HL-60 (cell line): ENCODE data around the gene SRCIN1.
"Not testable (repeated sequence)": the region's sequence is repeated elsewhere in the genome, so short reads cannot be mapped to it uniquely, and the experiment has no call there.

Source experiments
- DNase-seq, 2 experiments: peaks; one replicate each; pipeline ENCODE4 v3.0.0-alpha.2; 2010 to 2020; ENCODE audit warnings: low read depth in 1 of 2, low spot score in 1 of 2
- H3K27ac ChIP-seq: fragments of 250-450 bp; sonication (Bioruptor Pico); replicated peaks from 2 replicates; pipeline ENCODE4 v1.5.1; 2020; ENCODE audit warnings: mild to moderate bottlenecking, moderate library complexity
- H3K27me3 ChIP-seq: fragments of 250-450 bp; sonication (Bioruptor Pico); 2 replicates; pipeline ENCODE4 v1.5.1; 2021; ENCODE audit warnings: mild to moderate bottlenecking, moderate library complexity; ENCODE audit not compliant: insufficient read depth, poor library complexity, severe bottlenecking
- H3K4me3 ChIP-seq: replicated peaks from 2 replicates; pipeline ENCODE4 v1.5.1; 2011; ENCODE audit warnings: mild to moderate bottlenecking, control low read depth, low read length; ENCODE audit not compliant: insufficient read depth
- GABPA ChIP-seq: IDR thresholded peaks from 2 replicates; pipeline ENCODE4 v1.6.1; 2012; ENCODE audit warnings: low read depth
- POLR2AphosphoS5 ChIP-seq: IDR thresholded peaks from 2 replicates; pipeline ENCODE4 v1.6.1; 2012; ENCODE audit warnings: low read depth
- REST ChIP-seq: IDR thresholded peaks from 2 replicates; pipeline ENCODE4 v1.6.1; 2012; ENCODE audit warnings: low read depth; ENCODE audit not compliant: insufficient replicate concordance
- SPI1 ChIP-seq: IDR thresholded peaks from 2 replicates; pipeline ENCODE4 v1.6.1; 2012; ENCODE audit warnings: low read depth, mild to moderate bottlenecking, borderline replicate concordance
- TF ChIP-seq, protein P1 (sequence below): IDR thresholded peaks from one replicate; pipeline ENCODE4 v1.5.1; 2011; ENCODE audit warnings: low read length, control low read depth, inconsistent platforms; ENCODE audit not compliant: insufficient read depth

The SRCIN1 gene

GRCh38 chr17:38636054-38636453 lies 30.3 kb upstream of the SRCIN1 start:
- Histone ChIP-seq H3K4me3 (no peak overlapping the region), H3K27ac (no peak overlapping the region), H3K27me3 (no peaks in the 10 kb centered on the region)
- no peak for TF ChIP-seq GABPA
- no peak for TF ChIP-seq REST
- TF ChIP-seq POLR2AphosphoS5, result no peak
- TF ChIP-seq, protein P1, sequence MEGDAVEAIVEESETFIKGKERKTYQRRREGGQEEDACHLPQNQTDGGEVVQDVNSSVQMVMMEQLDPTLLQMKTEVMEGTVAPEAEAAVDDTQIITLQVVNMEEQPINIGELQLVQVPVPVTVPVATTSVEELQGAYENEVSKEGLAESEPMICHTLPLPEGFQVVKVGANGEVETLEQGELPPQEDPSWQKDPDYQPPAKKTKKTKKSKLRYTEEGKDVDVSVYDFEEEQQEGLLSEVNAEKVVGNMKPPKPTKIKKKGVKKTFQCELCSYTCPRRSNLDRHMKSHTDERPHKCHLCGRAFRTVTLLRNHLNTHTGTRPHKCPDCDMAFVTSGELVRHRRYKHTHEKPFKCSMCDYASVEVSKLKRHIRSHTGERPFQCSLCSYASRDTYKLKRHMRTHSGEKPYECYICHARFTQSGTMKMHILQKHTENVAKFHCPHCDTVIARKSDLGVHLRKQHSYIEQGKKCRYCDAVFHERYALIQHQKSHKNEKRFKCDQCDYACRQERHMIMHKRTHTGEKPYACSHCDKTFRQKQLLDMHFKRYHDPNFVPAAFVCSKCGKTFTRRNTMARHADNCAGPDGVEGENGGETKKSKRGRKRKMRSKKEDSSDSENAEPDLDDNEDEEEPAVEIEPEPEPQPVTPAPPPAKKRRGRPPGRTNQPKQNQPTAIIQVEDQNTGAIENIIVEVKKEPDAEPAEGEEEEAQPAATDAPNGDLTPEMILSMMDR, result no peak
- no peak for TF ChIP-seq SPI1
- DNase-seq, result no peak

DNA sequence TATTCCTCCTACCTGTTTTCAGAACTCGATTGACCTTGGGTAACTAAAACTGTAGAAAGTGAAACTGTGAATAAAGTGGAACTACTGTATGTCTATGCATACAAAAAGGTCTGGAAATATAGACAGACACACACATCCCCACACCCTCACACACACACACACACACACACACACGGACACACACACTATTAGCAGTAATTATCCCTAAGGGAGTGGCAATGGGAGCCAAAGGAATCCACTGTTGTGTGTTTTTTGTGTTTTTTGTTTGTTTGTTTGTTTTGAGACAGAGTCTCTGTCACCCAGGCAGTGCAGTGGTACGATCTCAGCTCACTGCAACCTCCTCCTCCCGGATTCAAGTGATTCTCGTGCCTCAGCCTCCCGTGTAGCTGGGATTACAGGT lies 26.6 kb upstream of the SRCIN1 start:
- TF ChIP-seq GABPA, result no peak
- TF ChIP-seq, protein P1, result no peak
- DNase-seq, result no peak
- no peak overlapping the region for H3K4me3 ChIP-seq
- no peaks in the 10 kb centered on the region for H3K27me3 ChIP-seq
- H3K27ac ChIP-seq, result no peak overlapping the region

- DNase-seq, result no peak
- TF ChIP-seq REST (no peak), SPI1 (no peak), POLR2AphosphoS5 (no peak), GABPA (no peak)
- TF ChIP-seq, protein P1, result no peak
- Histone ChIP-seq H3K4me3 (no peak overlapping the region), H3K27me3 (peaks cover 3% of the 10 kb centered on the region), H3K27ac (no peak overlapping the region)
Observed at GRCh38 chr17:38628441-38628840, 22.7 kb upstream of the SRCIN1 start.

- TF ChIP-seq GABPA (no peak), SPI1 (no peak), POLR2AphosphoS5 (no peak), REST (no peak)
- TF ChIP-seq, protein P1, result no peak
- H3K27me3 ChIP-seq, result peaks cover 3% of the 10 kb centered on the region
Observed at GRCh38 chr17:38627957-38628356, 22.2 kb upstream of the SRCIN1 start.

GRCh38 chr17:38626606-38627226 lies 21.0 kb upstream of the SRCIN1 start:
- H3K27ac ChIP-seq, DNase-seq, H3K27me3 ChIP-seq, H3K4me3 ChIP-seq: not testable (repeated sequence)

More at GRCh38 chr17:38627957-38628356, 22.2 kb upstream of the SRCIN1 start:
- no peak for DNase-seq
- no peak overlapping the region for H3K4me3 ChIP-seq
- no peak overlapping the region for H3K27ac ChIP-seq
